NT2/D1 (cell line): ENCODE measurements around the gene GLOD4.
"Not testable (repeated sequence)": the region's sequence is repeated elsewhere in the genome, so short reads cannot be mapped to it uniquely, and the experiment has no call there.

Experiments
- SUZ12 ChIP-seq: IDR thresholded peaks from 2 replicates; pipeline ENCODE4 v1.6.1; 2011; ENCODE audit not compliant: insufficient read length, insufficient read depth; ENCODE audit errors: extremely low read depth
- YY1 ChIP-seq: IDR thresholded peaks from 2 replicates; pipeline ENCODE4 v1.6.1; 2011; ENCODE audit not compliant: insufficient read length, insufficient read depth
- ZNF274 ChIP-seq: IDR thresholded peaks from 2 replicates; pipeline ENCODE4 v1.6.1; 2011; ENCODE audit warnings: mild to moderate bottlenecking, low read depth, low read length

DNA sequence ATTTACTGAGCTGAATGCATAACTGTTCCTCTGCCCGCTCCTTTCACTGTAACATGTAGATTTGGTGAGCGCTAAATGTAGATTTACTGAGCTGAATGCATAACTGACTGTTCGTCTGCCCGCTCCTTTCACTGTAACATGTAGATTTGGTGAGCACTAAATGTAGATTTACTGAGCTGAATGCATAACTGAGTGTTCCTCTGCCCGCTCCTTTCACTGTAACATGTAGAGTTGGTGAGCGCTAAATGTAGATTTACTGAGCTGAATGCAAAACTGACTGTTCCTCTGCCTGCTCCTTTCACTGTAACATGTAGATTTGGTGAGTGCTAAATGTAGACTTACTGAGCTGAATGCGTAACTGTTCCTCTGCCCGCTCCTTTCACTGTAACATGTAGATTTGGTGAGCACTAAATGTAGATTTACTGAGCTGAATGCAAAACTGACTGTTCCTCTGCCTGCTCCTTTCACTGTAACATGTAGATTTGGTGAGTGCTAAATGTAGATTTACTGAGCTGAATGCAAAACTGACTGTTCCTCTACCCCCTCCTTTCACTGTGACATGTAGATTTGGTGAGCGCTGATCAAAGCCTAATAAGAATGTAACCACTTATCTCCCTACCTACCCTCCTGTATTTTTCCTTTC, 26.6 kb downstream of the GLOD4 start:
- not testable (repeated sequence) for TF ChIP-seq YY1, ZNF274, SUZ12
